ENCODE data around the gene SCGN. TPM values are rescaled to one million over a fixed set of nuclear protein-coding genes. Genes with fewer than 3 reads are reported as not detected.

Gene SCGN
- total RNA-seq, 1 donor from 2014 or later: not detected

DNA sequence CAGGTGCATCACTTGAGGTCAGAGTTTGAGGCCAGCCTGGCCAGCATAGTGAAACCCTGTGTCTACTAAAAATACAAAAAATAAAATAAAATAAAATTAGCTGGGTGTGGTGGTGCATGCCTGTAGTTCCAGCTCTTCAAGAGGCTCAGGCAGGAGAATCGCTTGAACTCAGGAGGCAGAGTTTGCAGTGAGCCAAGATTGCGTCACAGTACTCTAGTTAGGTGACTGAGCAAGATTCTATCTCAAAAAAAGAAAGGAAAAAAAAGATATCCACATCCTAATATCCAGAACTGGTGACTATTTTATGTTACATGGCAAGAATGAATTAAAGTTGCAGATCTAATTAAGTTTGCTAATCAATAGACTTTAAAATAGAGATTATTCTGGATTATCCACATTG lies 32.5 kb downstream of the SCGN start:
- H3K4me1 ChIP-seq: no peaks in the 10 kb centered on the region
- H3K9me3 ChIP-seq: no peaks in the 10 kb centered on the region
- TF ChIP-seq, protein P1, sequence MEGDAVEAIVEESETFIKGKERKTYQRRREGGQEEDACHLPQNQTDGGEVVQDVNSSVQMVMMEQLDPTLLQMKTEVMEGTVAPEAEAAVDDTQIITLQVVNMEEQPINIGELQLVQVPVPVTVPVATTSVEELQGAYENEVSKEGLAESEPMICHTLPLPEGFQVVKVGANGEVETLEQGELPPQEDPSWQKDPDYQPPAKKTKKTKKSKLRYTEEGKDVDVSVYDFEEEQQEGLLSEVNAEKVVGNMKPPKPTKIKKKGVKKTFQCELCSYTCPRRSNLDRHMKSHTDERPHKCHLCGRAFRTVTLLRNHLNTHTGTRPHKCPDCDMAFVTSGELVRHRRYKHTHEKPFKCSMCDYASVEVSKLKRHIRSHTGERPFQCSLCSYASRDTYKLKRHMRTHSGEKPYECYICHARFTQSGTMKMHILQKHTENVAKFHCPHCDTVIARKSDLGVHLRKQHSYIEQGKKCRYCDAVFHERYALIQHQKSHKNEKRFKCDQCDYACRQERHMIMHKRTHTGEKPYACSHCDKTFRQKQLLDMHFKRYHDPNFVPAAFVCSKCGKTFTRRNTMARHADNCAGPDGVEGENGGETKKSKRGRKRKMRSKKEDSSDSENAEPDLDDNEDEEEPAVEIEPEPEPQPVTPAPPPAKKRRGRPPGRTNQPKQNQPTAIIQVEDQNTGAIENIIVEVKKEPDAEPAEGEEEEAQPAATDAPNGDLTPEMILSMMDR (IDR thresholded peaks at IDR 0.05): no peak
- no peaks in the 10 kb centered on the region for H3K27me3 ChIP-seq
- intact Hi-C loops (cut with DNase I): no loop called here
- H3K4me3 ChIP-seq: no peak overlapping the region
- H3K27ac ChIP-seq: no peak overlapping the region
- no peaks in the 10 kb centered on the region for H3K36me3 ChIP-seq
- DNase-seq (ENCODE audit: low spot score in 2 of 2): no peak

DNA sequence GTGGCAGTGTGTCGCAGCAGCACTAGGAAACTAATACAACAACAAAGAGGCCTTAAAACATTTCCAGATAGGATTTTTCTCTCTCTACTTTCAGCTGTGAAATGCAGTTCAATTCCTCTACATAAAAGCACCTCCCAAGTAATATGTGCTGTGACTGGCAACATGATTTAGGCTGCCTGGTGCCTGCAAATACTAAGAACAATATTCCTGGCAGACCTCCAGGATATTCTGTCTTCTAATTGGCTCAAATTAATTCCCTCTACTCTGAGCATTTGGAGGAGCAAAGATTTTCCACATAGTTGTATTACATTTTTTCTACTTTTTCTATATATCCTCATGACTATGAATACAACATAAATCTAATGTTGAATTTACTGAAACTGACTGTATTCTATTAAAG lies 33.2 kb downstream of the SCGN start:
- no peaks in the 10 kb centered on the region for H3K4me1 ChIP-seq
- TF ChIP-seq, protein P1 (IDR thresholded peaks at IDR 0.05): no peak
- H3K36me3 ChIP-seq: no peaks in the 10 kb centered on the region
- no peaks in the 10 kb centered on the region for H3K27me3 ChIP-seq
- H3K4me3 ChIP-seq: no peak overlapping the region
- DNase-seq (ENCODE audit: low spot score in 2 of 2): no peak
- no peak overlapping the region for H3K27ac ChIP-seq
- no peaks in the 10 kb centered on the region for H3K9me3 ChIP-seq
- intact Hi-C loops (cut with DNase I): no loop called here

DNA sequence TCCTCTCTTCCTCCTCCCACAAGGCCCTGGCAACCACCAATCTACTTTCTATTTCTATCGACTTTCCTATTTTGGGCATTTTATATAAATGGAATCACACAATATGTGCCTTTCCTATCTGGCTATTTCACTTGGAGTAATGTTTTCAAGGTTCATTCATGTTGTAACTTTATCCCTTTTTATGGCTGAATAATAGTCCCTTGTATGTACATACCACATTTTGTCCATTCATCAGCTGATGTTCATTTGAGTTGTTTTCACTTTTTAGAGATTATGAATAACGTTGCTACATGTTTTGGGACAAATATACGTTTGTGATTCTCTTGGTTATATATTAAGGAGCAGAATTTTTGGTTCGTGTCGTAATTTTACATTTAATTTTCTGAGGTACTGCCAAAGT lies 33.9 kb downstream of the SCGN start:
- no peak for DNase-seq (ENCODE audit: low spot score in 2 of 2)
- H3K9me3 ChIP-seq: no peaks in the 10 kb centered on the region
- H3K4me1 ChIP-seq: no peaks in the 10 kb centered on the region
- H3K27ac ChIP-seq: no peak overlapping the region
- TF ChIP-seq, protein P1 (IDR thresholded peaks at IDR 0.05): no peak
- intact Hi-C loops (cut with DNase I): no loop called here
- no peak overlapping the region for H3K4me3 ChIP-seq
- no peaks in the 10 kb centered on the region for H3K27me3 ChIP-seq
- no peaks in the 10 kb centered on the region for H3K36me3 ChIP-seq

DNA sequence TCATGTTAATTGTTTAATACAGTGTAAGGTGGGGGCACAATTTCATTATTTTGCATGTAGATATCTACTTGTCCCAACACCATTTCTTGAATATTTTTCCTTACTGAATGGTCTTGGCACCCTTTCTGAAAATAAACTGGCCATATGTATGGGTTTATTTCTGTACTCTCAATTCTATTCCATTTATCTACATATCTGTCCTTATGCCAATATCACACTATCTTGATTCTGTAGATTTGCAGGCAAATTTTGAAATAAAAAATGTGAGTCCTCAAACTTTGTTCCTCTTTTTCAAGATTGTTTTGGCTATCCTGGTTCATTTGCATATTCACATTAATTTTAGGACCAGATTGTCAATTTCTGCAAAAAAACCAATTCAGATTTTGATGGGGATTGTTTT lies 34.8 kb downstream of the SCGN start:
- no peaks in the 10 kb centered on the region for H3K4me1 ChIP-seq
- TF ChIP-seq, protein P1 (IDR thresholded peaks at IDR 0.05): no peak
- intact Hi-C loops (cut with DNase I): no loop called here
- no peaks in the 10 kb centered on the region for H3K27me3 ChIP-seq
- H3K27ac ChIP-seq: no peak overlapping the region
- no peaks in the 10 kb centered on the region for H3K9me3 ChIP-seq
- H3K36me3 ChIP-seq: no peaks in the 10 kb centered on the region
- DNase-seq (ENCODE audit: low spot score in 2 of 2): no peak
- H3K4me3 ChIP-seq: no peak overlapping the region

DNA sequence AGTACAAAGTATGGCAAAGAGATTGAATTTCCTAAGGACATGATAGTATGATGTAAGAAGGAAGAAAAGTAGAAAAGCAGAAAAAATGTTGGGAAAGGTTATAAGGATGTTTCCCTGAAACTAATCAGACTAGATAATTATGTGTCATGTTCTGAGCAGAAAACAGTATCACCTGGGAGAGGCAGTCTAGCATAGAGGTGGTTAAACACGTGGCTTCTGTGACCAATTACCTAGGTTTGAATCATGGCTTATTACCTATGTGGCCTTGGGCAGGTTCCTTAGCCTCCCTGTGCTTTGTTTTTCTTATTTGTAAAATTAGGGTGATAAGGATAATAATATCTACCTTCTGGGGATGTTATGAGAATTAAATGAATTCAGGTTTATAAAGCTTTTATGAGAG lies 38.0 kb downstream of the SCGN start:
- DNase-seq (ENCODE audit: low spot score in 2 of 2): no peak
- TF ChIP-seq, protein P1 (IDR thresholded peaks at IDR 0.05): no peak

DNA sequence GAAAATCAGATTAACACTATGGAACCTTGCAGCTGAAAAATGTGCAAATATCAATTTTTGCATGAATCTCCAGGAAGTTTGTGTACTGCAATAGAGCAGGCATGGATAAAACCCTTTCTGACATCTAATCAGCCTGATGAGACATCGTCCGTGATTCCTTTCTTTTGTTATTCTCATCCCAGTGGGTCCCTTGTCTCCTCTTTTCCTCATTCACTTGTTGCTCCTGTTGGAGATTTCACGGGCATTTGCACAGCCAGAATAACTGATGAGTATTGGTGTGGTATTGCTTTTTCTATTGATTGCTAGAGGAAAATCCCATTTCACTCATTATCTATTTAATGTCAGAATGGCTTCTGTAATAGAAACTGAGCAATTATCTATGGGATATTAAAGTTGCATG lies 39.9 kb downstream of the SCGN start:
- no peaks in the 10 kb centered on the region for H3K27me3 ChIP-seq
- no peaks in the 10 kb centered on the region for H3K9me3 ChIP-seq
- no peaks in the 10 kb centered on the region for H3K4me1 ChIP-seq
- intact Hi-C loops (cut with DNase I): no loop called here
- DNase-seq (ENCODE audit: low spot score in 2 of 2): no peak
- TF ChIP-seq, protein P1 (IDR thresholded peaks at IDR 0.05): no peak
- no peak overlapping the region for H3K27ac ChIP-seq
- no peak overlapping the region for H3K4me3 ChIP-seq
- no peaks in the 10 kb centered on the region for H3K36me3 ChIP-seq

More for the DNA sequence above, 38.0 kb downstream of the SCGN start:
- H3K27me3 ChIP-seq: no peaks in the 10 kb centered on the region
- no peak overlapping the region for H3K4me3 ChIP-seq
- no peaks in the 10 kb centered on the region for H3K9me3 ChIP-seq
- no peak overlapping the region for H3K27ac ChIP-seq
- H3K4me1 ChIP-seq: no peaks in the 10 kb centered on the region
- intact Hi-C loops (cut with DNase I): no loop called here
- H3K36me3 ChIP-seq: no peaks in the 10 kb centered on the region
